SK-N-SH (cell line): ENCODE data around the gene RIC8B. TPM values are rescaled to one million over a fixed set of nuclear protein-coding genes. Genes with fewer than 3 reads are reported as not detected.

ENCODE experiments used
- CTCF ChIA-PET: fragments of 300-600, 350-600 bp; formaldehyde crosslinking; extraction: SDS; loops from one replicate; lab custom pipeline; 2021; lab: Yijun Ruan, JAX
- POLR2A ChIA-PET: fragments of 350-600 bp; sonication (Branson Sonifier 250); formaldehyde crosslinking; extraction: SDS; loops from one replicate; lab custom pipeline; 2020; ENCODE audit warnings: antibody characterized with exemption, inconsistent platforms; lab: Yijun Ruan, JAX
- DNase-seq: peaks from one replicate; pipeline ENCODE4 v3.0.0; 2012
- H2AFZ ChIP-seq: fragments of 200-600 bp; sonication (generic); 2 replicates; pipeline ENCODE4 v1.8.1; 2016; ENCODE audit warnings: antibody characterized with exemption, mild to moderate bottlenecking, low read depth
- H3F3A ChIP-seq: fragments of 200-600 bp; sonication (generic); replicated peaks from 2 replicates; pipeline ENCODE3; 2016; ENCODE audit warnings: antibody characterized with exemption, mild to moderate bottlenecking; ENCODE audit not compliant: insufficient read depth
- H3K27ac ChIP-seq, 2 experiments: fragments of 200-500 bp in 1 of 2; fragments of 200-600 bp in 1 of 2; sonication (Bioruptor generic) in 1 of 2; sonication (generic), shearing (Covaris generic) in 1 of 2; 2 replicates each; pipeline versions ENCODE4 v1.5.1 to v1.6.1; 2014 to 2016; ENCODE audit warnings: low read depth in 2 of 2, inconsistent platforms in 1 of 2, low read length in 1 of 2, mild to moderate bottlenecking in 1 of 2, mixed read lengths in 1 of 2
- H3K27me3 ChIP-seq: fragments of 200-600 bp; sonication (generic), shearing (Covaris generic); 2 replicates; pipeline ENCODE4 v1.6.1; 2016; ENCODE audit warnings: mixed run types; ENCODE audit not compliant: insufficient read depth
- H3K36me3 ChIP-seq, 2 experiments: fragments of 200-500 bp in 1 of 2; fragments of 200-600 bp in 1 of 2; sonication (Bioruptor generic) in 1 of 2; sonication (generic) in 1 of 2; replicated peaks in 1 of 2; 2 replicates each; pipeline versions ENCODE3 to v1.5.1; 2014 to 2016; ENCODE audit warnings: low read length in 1 of 2, mild to moderate bottlenecking in 1 of 2; ENCODE audit not compliant: insufficient read depth in 2 of 2, control insufficient read depth in 1 of 2
- H3K4me1 ChIP-seq, 2 experiments: fragments of 200-500 bp in 1 of 2; fragments of 200-600 bp in 1 of 2; sonication (Bioruptor generic) in 1 of 2; sonication (generic), shearing (Covaris generic) in 1 of 2; 2 replicates each; pipeline versions ENCODE4 v1.5.1 to v1.6.1; 2014 to 2016; ENCODE audit warnings: low read depth in 1 of 2, low read length in 1 of 2, mixed run types in 1 of 2; ENCODE audit not compliant: insufficient read depth in 2 of 2, control insufficient read depth in 1 of 2
- H3K4me2 ChIP-seq: fragments of 200-600 bp; sonication (generic), shearing (Covaris generic); 2 replicates; pipeline ENCODE4 v1.6.1; 2017; ENCODE audit warnings: mixed run types
- H3K4me3 ChIP-seq, 2 experiments: fragments of 200-500 bp in 1 of 2; fragments of 200-600 bp in 1 of 2; sonication (Bioruptor generic) in 1 of 2; sonication (generic), shearing (Covaris generic) in 1 of 2; 2 replicates each; pipeline versions ENCODE4 v1.5.1 to v1.8.1; 2014 to 2016; ENCODE audit warnings: low read depth in 2 of 2, inconsistent platforms in 1 of 2, low read length in 1 of 2, mild to moderate bottlenecking in 1 of 2, mixed read lengths in 1 of 2, moderate library complexity in 1 of 2
- H3K79me2 ChIP-seq: fragments of 200-600 bp; sonication (generic); 2 replicates; pipeline ENCODE4 v1.8.1; 2017; ENCODE audit warnings: mild to moderate bottlenecking; ENCODE audit not compliant: insufficient read depth
- H3K9ac ChIP-seq: fragments of 200-600 bp; sonication (generic); 2 replicates; pipeline ENCODE4 v1.6.1; 2017; ENCODE audit warnings: mixed run types
- H3K9me2 ChIP-seq: fragments of 200-600 bp; sonication (generic); 2 replicates; pipeline ENCODE4 v1.6.1; 2017; ENCODE audit warnings: mixed run types
- H3K9me3 ChIP-seq: fragments of 200-600 bp; sonication (generic); 2 replicates; pipeline ENCODE4 v1.6.1; 2017; ENCODE audit warnings: mixed run types, mild to moderate bottlenecking, moderate library complexity
- H4K20me1 ChIP-seq: fragments of 200-600 bp; sonication (generic); 2 replicates; pipeline ENCODE4 v1.6.1; 2017; ENCODE audit warnings: mild to moderate bottlenecking, mixed run types; ENCODE audit not compliant: insufficient read depth
- CHD2 ChIP-seq: fragments of 150-350 bp; IDR thresholded peaks from 2 replicates; pipeline ENCODE4 v1.6.1; 2018; ENCODE audit warnings: low read length; ENCODE audit not compliant: partially characterized antibody
- EZH2phosphoT487 ChIP-seq: fragments of 200-600 bp; sonication (generic); IDR thresholded peaks from 2 replicates; pipeline ENCODE4 v1.6.1; 2017; ENCODE audit warnings: low read depth, mixed run types, mild to moderate bottlenecking, antibody characterized with exemption, moderate library complexity, borderline replicate concordance
- FOXJ3 ChIP-seq: sonication (generic); formaldehyde crosslinking; IDR thresholded peaks from 2 replicates; pipeline ENCODE4 v1.5.1; 2020; ENCODE audit warnings: mild to moderate bottlenecking, missing genetic modification reagents
- FOXM1 ChIP-seq: IDR thresholded peaks from 2 replicates; pipeline ENCODE4 v1.4.0; 2012; ENCODE audit warnings: low read depth, mild to moderate bottlenecking
- GABPA ChIP-seq: IDR thresholded peaks from 2 replicates; pipeline ENCODE4 v1.4.0; 2012; ENCODE audit warnings: low read depth, mild to moderate bottlenecking
- GATA2 ChIP-seq: sonication (generic); formaldehyde crosslinking; IDR thresholded peaks from 2 replicates; pipeline ENCODE4 v1.5.0; 2020; ENCODE audit warnings: mild to moderate bottlenecking, missing genetic modification reagents
- MEF2A ChIP-seq: IDR thresholded peaks from 2 replicates; pipeline ENCODE4 v1.4.0; 2012; ENCODE audit warnings: low read depth, borderline replicate concordance
- MXI1 ChIP-seq: IDR thresholded peaks from 2 replicates; pipeline ENCODE4 v1.6.1; 2012; ENCODE audit warnings: mild to moderate bottlenecking, low read depth, low read length, improper control_type of control experiment
- NFIC ChIP-seq: IDR thresholded peaks from 2 replicates; pipeline ENCODE4 v1.4.0; 2012; ENCODE audit warnings: borderline replicate concordance
- NRF1 ChIP-seq: IDR thresholded peaks from 2 replicates; pipeline ENCODE4 v1.6.1; 2012; ENCODE audit warnings: low read depth, mild to moderate bottlenecking, low read length
- POLR2AphosphoS5 ChIP-seq: IDR thresholded peaks from 2 replicates; pipeline ENCODE4 v1.6.1; 2012; ENCODE audit warnings: low read depth, low read length
- RAD21 ChIP-seq: IDR thresholded peaks from 2 replicates; pipeline ENCODE4 v1.6.1; 2012; ENCODE audit warnings: mild to moderate bottlenecking, low read length
- RCOR1 ChIP-seq: fragments of 150-350 bp; IDR thresholded peaks from 2 replicates; pipeline ENCODE4 v1.6.1; 2017; ENCODE audit warnings: antibody characterized with exemption, low read length
- RXRA ChIP-seq: IDR thresholded peaks from 2 replicates; pipeline ENCODE4 v1.4.0; 2012; ENCODE audit warnings: low read depth, mild to moderate bottlenecking, borderline replicate concordance
- SIN3A ChIP-seq: IDR thresholded peaks from 2 replicates; pipeline ENCODE4 v1.6.1; 2012; ENCODE audit warnings: low read depth, mild to moderate bottlenecking, low read length, moderate library complexity, borderline replicate concordance
- TAF1 ChIP-seq: IDR thresholded peaks from 2 replicates; pipeline ENCODE4 v1.6.1; 2012; ENCODE audit warnings: low read depth, mild to moderate bottlenecking, low read length, moderate library complexity, borderline replicate concordance
- TCF12 ChIP-seq: IDR thresholded peaks from 2 replicates; pipeline ENCODE4 v1.4.0; 2012
- TEAD4 ChIP-seq: IDR thresholded peaks from 2 replicates; pipeline ENCODE4 v1.4.0; 2012; ENCODE audit warnings: mild to moderate bottlenecking, borderline replicate concordance; ENCODE audit not compliant: insufficient read depth
- WGBS: methylation state at CpG from one replicate; pipeline ENCODE4 v1.1.6; 2017; ENCODE audit warnings: low lambda C conversion rate; 5-methylcytosine and 5-hydroxymethylcytosine counted together
- polyA plus RNA-seq, 3 experiments: library from polyadenylated mRNA; depleted of rRNA; stranded (reverse); fragments of >200 nt; gene quantifications; 2 replicates each; pipeline ENCODE4 v1.2.3, GENCODE V29; 2012
- TF ChIP-seq, protein P1 (sequence below): IDR thresholded peaks from 2 replicates; pipeline ENCODE4 v1.4.0; 2012; ENCODE audit warnings: low read depth
- TF ChIP-seq, protein P2 (sequence below): fragments of 200-600 bp; sonication (generic); IDR thresholded peaks from 2 replicates; pipeline ENCODE4 v1.6.1; 2017; ENCODE audit warnings: antibody characterized with exemption, mild to moderate bottlenecking, moderate library complexity
- TF ChIP-seq, protein P3 (sequence below): IDR thresholded peaks from 2 replicates; pipeline ENCODE4 v1.4.0; 2012; ENCODE audit warnings: low read depth, borderline replicate concordance
- TF ChIP-seq, protein P4 (sequence below): IDR thresholded peaks from 2 replicates; pipeline ENCODE4; 2012
- TF ChIP-seq, protein P5 (sequence below): fragments of 150-350 bp; IDR thresholded peaks from 2 replicates; pipeline ENCODE4 v1.6.1; 2016; ENCODE audit warnings: mild to moderate bottlenecking, low read depth, low read length

RIC8B gene, protein sequence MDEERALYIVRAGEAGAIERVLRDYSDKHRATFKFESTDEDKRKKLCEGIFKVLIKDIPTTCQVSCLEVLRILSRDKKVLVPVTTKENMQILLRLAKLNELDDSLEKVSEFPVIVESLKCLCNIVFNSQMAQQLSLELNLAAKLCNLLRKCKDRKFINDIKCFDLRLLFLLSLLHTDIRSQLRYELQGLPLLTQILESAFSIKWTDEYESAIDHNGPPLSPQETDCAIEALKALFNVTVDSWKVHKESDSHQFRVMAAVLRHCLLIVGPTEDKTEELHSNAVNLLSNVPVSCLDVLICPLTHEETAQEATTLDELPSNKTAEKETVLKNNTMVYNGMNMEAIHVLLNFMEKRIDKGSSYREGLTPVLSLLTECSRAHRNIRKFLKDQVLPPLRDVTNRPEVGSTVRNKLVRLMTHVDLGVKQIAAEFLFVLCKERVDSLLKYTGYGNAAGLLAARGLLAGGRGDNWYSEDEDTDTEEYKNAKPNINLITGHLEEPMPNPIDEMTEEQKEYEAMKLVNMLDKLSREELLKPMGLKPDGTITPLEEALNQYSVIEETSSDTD
- polyA plus RNA-seq (2012; rRNA removed): 6.2 and 9.2 TPM in 2 replicates
- polyA plus RNA-seq (2012; cell fraction: cytosol; rRNA removed): 6.4 and 6.7 TPM in 2 replicates
- 14.5 and 24.9 TPM in 2 replicates for polyA plus RNA-seq (2012; cell fraction: nucleus; rRNA removed)

DNA sequence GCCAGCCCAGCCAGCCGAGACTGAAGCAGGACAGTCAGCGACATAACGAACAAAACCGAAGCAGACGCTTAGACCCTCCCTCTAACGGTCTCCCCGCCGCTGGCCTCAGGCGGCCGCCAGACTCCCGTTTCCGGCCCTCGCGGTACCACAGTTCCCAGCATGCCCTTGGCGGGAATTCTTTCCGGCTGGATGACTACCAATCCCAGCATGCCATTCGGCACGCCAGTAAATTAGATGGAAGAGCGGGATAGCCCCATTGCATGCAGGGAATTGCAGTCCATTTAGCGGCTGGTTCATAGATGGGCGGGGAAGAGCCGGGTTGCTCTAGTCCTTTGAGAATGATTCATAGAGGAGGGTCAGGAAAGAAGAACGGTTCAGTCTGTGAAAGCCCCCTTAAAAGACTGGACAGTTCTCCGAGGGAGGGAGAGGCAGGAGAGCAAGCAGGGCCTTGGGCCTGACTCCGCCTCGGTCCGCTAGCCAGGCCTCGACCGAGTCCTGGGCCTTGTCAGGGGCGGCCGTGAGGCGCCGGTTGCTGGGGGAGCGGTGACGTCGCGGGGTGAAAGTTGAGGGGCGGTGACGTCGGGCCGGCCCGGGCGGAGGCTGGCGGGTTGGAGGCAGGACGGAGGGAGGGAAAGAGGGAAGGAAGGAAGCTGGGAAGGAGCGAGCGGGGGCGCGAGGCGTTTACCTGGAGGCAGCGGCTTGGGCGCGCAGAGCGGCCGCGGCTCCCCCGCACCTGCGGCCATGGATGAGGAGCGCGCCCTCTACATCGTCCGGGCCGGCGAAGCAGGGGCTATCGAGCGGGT lies at the start of gene RIC8B:
Gene RIC8B (plus strand): TSS at position 678 of the 803 bp plus-strand sequence. CDS start 64 bp downstream, at position 742.
- Histone ChIP-seq H3K9me3 (no peaks in the 10 kb centered on the region), H3K4me3 (peak within 1 kb of the TSS; percentile 86 to 93), H3K4me2 (peak within 1 kb of the TSS; percentile 94), H3K9ac (peak within 1 kb of the TSS; percentile 90), H3K27me3 (no peaks in the 10 kb centered on the region), H2AFZ (peak within 1 kb of the TSS; percentile 93), H3K27ac (peak within 1 kb of the TSS; percentile 82 to 99), H3K79me2 (peaks cover 45% of the 10 kb centered on the region), H3K36me3 (peaks cover 0 to 3% of the 10 kb centered on the region in 2 experiments), H4K20me1 (no peaks in the 10 kb centered on the region), H3K4me1 (peaks cover 2 to 13% of the 10 kb centered on the region in 2 experiments; a peak in 3 of 4 replicates), H3K9me2 (no peaks in the 10 kb centered on the region), H3F3A (peaks cover 6% of the 10 kb centered on the region)
- ChIA-PET CTCF (interaction anchor here (1.1 to 1.3 kb wide), 2 partner anchors 68 kb away, joined by 3 to 4 read pairs; no protein-coding TSS in a partner anchor), POLR2A (interaction anchor here (1.5 kb wide), 1 partner anchor 182 kb away, joined by 3 read pairs; the partner anchor contains the start of gene TMEM263)
- DNase-seq: peak; percentile 92
- WGBS: under 1% methylated on average over 30 of the region's 66 CpGs
- no peak; the same call in 1 of the 2 replicates for TF ChIP-seq NFIC
- TF ChIP-seq TCF12: peak; percentile 5; the same call in 1 of the 2 replicates
- TF ChIP-seq, protein P1, sequence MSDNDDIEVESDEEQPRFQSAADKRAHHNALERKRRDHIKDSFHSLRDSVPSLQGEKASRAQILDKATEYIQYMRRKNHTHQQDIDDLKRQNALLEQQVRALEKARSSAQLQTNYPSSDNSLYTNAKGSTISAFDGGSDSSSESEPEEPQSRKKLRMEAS: peak; percentile 17
- no peak for TF ChIP-seq FOXJ3 (CRISPR knock-in tag)
- TF ChIP-seq, protein P2, sequence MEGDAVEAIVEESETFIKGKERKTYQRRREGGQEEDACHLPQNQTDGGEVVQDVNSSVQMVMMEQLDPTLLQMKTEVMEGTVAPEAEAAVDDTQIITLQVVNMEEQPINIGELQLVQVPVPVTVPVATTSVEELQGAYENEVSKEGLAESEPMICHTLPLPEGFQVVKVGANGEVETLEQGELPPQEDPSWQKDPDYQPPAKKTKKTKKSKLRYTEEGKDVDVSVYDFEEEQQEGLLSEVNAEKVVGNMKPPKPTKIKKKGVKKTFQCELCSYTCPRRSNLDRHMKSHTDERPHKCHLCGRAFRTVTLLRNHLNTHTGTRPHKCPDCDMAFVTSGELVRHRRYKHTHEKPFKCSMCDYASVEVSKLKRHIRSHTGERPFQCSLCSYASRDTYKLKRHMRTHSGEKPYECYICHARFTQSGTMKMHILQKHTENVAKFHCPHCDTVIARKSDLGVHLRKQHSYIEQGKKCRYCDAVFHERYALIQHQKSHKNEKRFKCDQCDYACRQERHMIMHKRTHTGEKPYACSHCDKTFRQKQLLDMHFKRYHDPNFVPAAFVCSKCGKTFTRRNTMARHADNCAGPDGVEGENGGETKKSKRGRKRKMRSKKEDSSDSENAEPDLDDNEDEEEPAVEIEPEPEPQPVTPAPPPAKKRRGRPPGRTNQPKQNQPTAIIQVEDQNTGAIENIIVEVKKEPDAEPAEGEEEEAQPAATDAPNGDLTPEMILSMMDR: no peak; the same call in 1 of the 2 replicates
- no peak for TF ChIP-seq MEF2A
- peak; percentile 97 for TF ChIP-seq CHD2
- no peak for TF ChIP-seq FOXM1
- 0 out of 2 replicates have a peak, but pooled peaks have one; percentile 6 for TF ChIP-seq TEAD4
- no peak for TF ChIP-seq NRF1
- peak; percentile 27 for TF ChIP-seq MXI1
- TF ChIP-seq, protein P3, sequence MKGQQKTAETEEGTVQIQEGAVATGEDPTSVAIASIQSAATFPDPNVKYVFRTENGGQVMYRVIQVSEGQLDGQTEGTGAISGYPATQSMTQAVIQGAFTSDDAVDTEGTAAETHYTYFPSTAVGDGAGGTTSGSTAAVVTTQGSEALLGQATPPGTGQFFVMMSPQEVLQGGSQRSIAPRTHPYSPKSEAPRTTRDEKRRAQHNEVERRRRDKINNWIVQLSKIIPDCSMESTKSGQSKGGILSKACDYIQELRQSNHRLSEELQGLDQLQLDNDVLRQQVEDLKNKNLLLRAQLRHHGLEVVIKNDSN: no peak; the same call in 1 of the 2 replicates
- no peak for TF ChIP-seq GATA2 (CRISPR knock-in tag)
- no peak for TF ChIP-seq RCOR1
- no peak for TF ChIP-seq EZH2phosphoT487
- peak; percentile 95 for TF ChIP-seq POLR2AphosphoS5
- TF ChIP-seq GABPA: peak; percentile 81
- no peak for TF ChIP-seq RAD21
- TF ChIP-seq, protein P4, sequence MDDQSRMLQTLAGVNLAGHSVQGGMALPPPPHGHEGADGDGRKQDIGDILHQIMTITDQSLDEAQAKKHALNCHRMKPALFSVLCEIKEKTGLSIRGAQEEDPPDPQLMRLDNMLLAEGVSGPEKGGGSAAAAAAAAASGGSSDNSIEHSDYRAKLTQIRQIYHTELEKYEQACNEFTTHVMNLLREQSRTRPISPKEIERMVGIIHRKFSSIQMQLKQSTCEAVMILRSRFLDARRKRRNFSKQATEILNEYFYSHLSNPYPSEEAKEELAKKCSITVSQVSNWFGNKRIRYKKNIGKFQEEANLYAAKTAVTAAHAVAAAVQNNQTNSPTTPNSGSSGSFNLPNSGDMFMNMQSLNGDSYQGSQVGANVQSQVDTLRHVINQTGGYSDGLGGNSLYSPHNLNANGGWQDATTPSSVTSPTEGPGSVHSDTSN: peak; percentile 32
- no peak for TF ChIP-seq RXRA
- TF ChIP-seq, protein P5, sequence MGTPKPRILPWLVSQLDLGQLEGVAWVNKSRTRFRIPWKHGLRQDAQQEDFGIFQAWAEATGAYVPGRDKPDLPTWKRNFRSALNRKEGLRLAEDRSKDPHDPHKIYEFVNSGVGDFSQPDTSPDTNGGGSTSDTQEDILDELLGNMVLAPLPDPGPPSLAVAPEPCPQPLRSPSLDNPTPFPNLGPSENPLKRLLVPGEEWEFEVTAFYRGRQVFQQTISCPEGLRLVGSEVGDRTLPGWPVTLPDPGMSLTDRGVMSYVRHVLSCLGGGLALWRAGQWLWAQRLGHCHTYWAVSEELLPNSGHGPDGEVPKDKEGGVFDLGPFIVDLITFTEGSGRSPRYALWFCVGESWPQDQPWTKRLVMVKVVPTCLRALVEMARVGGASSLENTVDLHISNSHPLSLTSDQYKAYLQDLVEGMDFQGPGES: no peak
- TF ChIP-seq SIN3A: peak; percentile 77; the same call in 1 of the 2 replicates
- peak; percentile 74 for TF ChIP-seq TAF1
